ENCODE results near the gene ANO2. TPM values are rescaled to one million over a fixed set of nuclear protein-coding genes. Genes with fewer than 3 reads are reported as not detected.

The ANO2 gene
- total RNA-seq, 3 donors from 2014 or later (not counting 1 experiment from before 2014, with no cell fraction given) = not detected

- intact Hi-C loops (cut with micrococcal nuclease) = no loop called here
- Mint-ChIP-seq H3K27me3 (ENCODE audit: low read depth in 2 of 2) (peaks cover 20 to 60% of the 10 kb centered on the region in 2 donors), H3K27ac (no peak overlapping the region), H3K4me3 (no peak overlapping the region), H3K36me3 (no peaks in the 10 kb centered on the region), H3K4me1 (no peaks in the 10 kb centered on the region), H3K9me3 (no peaks in the 10 kb centered on the region)
- no peak overlapping the region for H3K27ac ChIP-seq (ENCODE audit: low read length)
- H3K9me3 ChIP-seq (ENCODE audit: control insufficient read depth, insufficient read depth, low read length) = no peaks in the 10 kb centered on the region
- H3K36me3 ChIP-seq (ENCODE audit: control insufficient read depth, insufficient read depth, low read length) = no peaks in the 10 kb centered on the region
- H3K4me1 ChIP-seq (ENCODE audit: control insufficient read depth, insufficient read depth, low read length) = no peaks in the 10 kb centered on the region
- DNase-seq (no peak), ATAC-seq (no peak)
- no peaks in the 10 kb centered on the region for H3K27me3 ChIP-seq (ENCODE audit: control insufficient read depth, insufficient read depth, low read length)
- H3K4me3 ChIP-seq (ENCODE audit: low read length) = no peak overlapping the region
- WGBS (ENCODE audit: insufficient coverage) = 74% methylated on average over 3 of the region's 3 CpGs
- no peak for TF ChIP-seq CTCF (IDR thresholded peaks at IDR 0.05)
Measured at GRCh38 chr12:5533368-5533767, 411.7 kb downstream of the ANO2 start.

GRCh38 chr12:5525783-5526367 lies 419.2 kb downstream of the ANO2 start:
- no peak for TF ChIP-seq CTCF (IDR thresholded peaks at IDR 0.05)
- H3K27me3 Mint-ChIP-seq (ENCODE audit: low read depth in 2 of 2) = peaks cover 0 to 12% of the 10 kb centered on the region in 2 donors
- ATAC-seq (no peak), DNase-seq (no peak)
- WGBS (ENCODE audit: insufficient coverage) = 83% methylated on average over 2 of the region's 4 CpGs
- intact Hi-C loops (cut with micrococcal nuclease) = no loop called here
- no peak overlapping the region for H3K27ac Mint-ChIP-seq
- no peaks in the 10 kb centered on the region for H3K36me3 ChIP-seq (ENCODE audit: control insufficient read depth, insufficient read depth, low read length)
- H3K4me3 Mint-ChIP-seq = no peak overlapping the region
- H3K4me3 ChIP-seq (ENCODE audit: low read length) = no peak overlapping the region
- H3K4me1 ChIP-seq (ENCODE audit: control insufficient read depth, insufficient read depth, low read length) = no peaks in the 10 kb centered on the region
- H3K4me1 Mint-ChIP-seq = no peaks in the 10 kb centered on the region
- H3K27me3 ChIP-seq (ENCODE audit: control insufficient read depth, insufficient read depth, low read length) = no peaks in the 10 kb centered on the region
- no peaks in the 10 kb centered on the region for H3K9me3 ChIP-seq (ENCODE audit: control insufficient read depth, insufficient read depth, low read length)
- H3K36me3 Mint-ChIP-seq = no peaks in the 10 kb centered on the region
- H3K27ac ChIP-seq (ENCODE audit: low read length) = no peak overlapping the region
- no peaks in the 10 kb centered on the region for H3K9me3 Mint-ChIP-seq

- H3K4me3 Mint-ChIP-seq = no peak overlapping the region
- TF ChIP-seq CTCF (IDR thresholded peaks at IDR 0.05) = no peak
- H3K27me3 Mint-ChIP-seq (ENCODE audit: low read depth in 2 of 2) = peaks cover 0 to 3% of the 10 kb centered on the region in 2 donors
- ATAC-seq = no peak
- H3K27ac ChIP-seq (ENCODE audit: low read length) = no peak overlapping the region
- no peaks in the 10 kb centered on the region for H3K4me1 ChIP-seq (ENCODE audit: control insufficient read depth, insufficient read depth, low read length)
- no peaks in the 10 kb centered on the region for H3K36me3 Mint-ChIP-seq
- no peak for DNase-seq
- H3K4me1 Mint-ChIP-seq = no peaks in the 10 kb centered on the region
- intact Hi-C loops (cut with micrococcal nuclease) = no loop called here
- H3K9me3 Mint-ChIP-seq = no peaks in the 10 kb centered on the region
- no peak overlapping the region for H3K4me3 ChIP-seq (ENCODE audit: low read length)
- no peaks in the 10 kb centered on the region for H3K27me3 ChIP-seq (ENCODE audit: control insufficient read depth, insufficient read depth, low read length)
- WGBS (ENCODE audit: insufficient coverage) = 85% methylated on average over 15 of the region's 15 CpGs
- no peak overlapping the region for H3K27ac Mint-ChIP-seq
- no peaks in the 10 kb centered on the region for H3K36me3 ChIP-seq (ENCODE audit: control insufficient read depth, insufficient read depth, low read length)
- no peaks in the 10 kb centered on the region for H3K9me3 ChIP-seq (ENCODE audit: control insufficient read depth, insufficient read depth, low read length)
Measured at GRCh38 chr12:5524769-5525436, 420.2 kb downstream of the ANO2 start.
